Fibroblast of villous mesenchyme (primary cell): ENCODE measurements around the gene GRIK2. TPM values are rescaled to one million over a fixed set of nuclear protein-coding genes. Genes with fewer than 3 reads are reported as not detected.

Experiments
- DNase-seq: peaks from one replicate; pipeline ENCODE4 v3.0.0-alpha.2; 2010; ENCODE audit warnings: low read depth
- H3K4me3 ChIP-seq: 2 replicates; pipeline ENCODE4 v1.5.1; 2011; ENCODE audit warnings: low read depth, mild to moderate bottlenecking, low read length
- total RNA-seq: library from RNA; depleted of rRNA; stranded (reverse); fragments of >200 nt; gene quantifications from 2 replicates; pipeline ENCODE4 v1.2.3, GENCODE V29; 2012
- TF ChIP-seq, protein P1 (sequence below): IDR thresholded peaks from 2 replicates; pipeline ENCODE4 v1.5.1; 2012; ENCODE audit warnings: low read depth, mild to moderate bottlenecking, low read length; ENCODE audit not compliant: insufficient read depth

Gene GRIK2
- total RNA-seq, 1 donor = 15.1 TPM

DNA sequence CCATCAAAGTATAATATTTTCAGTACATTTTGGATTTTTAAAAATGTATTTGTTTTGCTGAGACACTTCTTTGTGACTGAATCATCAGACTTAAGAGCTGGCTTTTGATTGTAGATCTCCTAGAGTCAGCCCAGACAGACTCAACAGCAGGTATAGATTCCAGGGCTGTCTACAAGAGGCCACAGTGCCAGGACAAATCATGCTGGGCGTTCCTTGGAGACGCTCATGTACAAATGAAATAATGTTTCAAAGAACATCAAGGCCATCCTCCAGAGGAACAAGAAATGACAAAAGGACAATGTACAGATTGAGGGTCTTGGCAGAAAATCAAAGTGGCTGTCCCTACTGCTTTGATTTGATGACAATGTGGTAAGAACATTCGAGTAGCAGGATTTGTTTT is 369.3 kb downstream of the GRIK2 start:
- TF ChIP-seq, protein P1, sequence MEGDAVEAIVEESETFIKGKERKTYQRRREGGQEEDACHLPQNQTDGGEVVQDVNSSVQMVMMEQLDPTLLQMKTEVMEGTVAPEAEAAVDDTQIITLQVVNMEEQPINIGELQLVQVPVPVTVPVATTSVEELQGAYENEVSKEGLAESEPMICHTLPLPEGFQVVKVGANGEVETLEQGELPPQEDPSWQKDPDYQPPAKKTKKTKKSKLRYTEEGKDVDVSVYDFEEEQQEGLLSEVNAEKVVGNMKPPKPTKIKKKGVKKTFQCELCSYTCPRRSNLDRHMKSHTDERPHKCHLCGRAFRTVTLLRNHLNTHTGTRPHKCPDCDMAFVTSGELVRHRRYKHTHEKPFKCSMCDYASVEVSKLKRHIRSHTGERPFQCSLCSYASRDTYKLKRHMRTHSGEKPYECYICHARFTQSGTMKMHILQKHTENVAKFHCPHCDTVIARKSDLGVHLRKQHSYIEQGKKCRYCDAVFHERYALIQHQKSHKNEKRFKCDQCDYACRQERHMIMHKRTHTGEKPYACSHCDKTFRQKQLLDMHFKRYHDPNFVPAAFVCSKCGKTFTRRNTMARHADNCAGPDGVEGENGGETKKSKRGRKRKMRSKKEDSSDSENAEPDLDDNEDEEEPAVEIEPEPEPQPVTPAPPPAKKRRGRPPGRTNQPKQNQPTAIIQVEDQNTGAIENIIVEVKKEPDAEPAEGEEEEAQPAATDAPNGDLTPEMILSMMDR = no peak
- no peak for DNase-seq
- H3K4me3 ChIP-seq = no peak overlapping the region

DNA sequence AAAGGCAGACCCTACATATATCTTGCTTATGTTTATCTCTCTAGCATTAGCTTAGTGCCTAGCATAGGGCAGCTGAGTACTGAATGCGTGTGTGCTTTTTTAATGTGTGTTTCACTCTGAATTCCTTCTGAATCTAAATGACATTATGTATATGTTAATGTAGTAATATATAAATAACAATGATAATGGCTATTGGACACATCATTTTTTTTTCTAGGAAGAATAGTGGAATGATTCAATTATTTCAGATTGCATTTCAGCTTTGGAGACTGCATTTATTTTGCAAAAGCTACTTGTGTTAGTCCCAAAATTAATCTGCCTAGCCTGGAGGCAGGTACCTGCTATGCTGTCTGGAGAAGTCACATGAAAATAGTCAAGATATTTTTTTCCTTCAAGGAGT is 371.8 kb downstream of the GRIK2 start:
- TF ChIP-seq, protein P1 = no peak
- no peak overlapping the region for H3K4me3 ChIP-seq
- DNase-seq = no peak

- no peak overlapping the region for H3K4me3 ChIP-seq
- TF ChIP-seq, protein P1 = no peak
- DNase-seq = no peak
Measured at GRCh38 chr6:101770116-101770515, 376.6 kb downstream of the GRIK2 start.

- no peak for DNase-seq
- TF ChIP-seq, protein P1 = no peak
- no peak overlapping the region for H3K4me3 ChIP-seq
Measured at GRCh38 chr6:101776919-101777350, 383.4 kb downstream of the GRIK2 start.

- TF ChIP-seq, protein P1 = no peak
- no peak for DNase-seq
- H3K4me3 ChIP-seq = no peak overlapping the region
Measured at GRCh38 chr6:101777646-101778045, 384.1 kb downstream of the GRIK2 start.

- no peak overlapping the region for H3K4me3 ChIP-seq
- peak; percentile 46 for DNase-seq
- TF ChIP-seq, protein P1 = no peak
Measured at GRCh38 chr6:101779051-101779844, 385.7 kb downstream of the GRIK2 start.
